Keratinocyte (primary cell): ENCODE data around the gene LAMP1.

Experiments
- EZH2 ChIP-seq: IDR thresholded peaks from one replicate; pipeline ENCODE4 v1.6.1; 2012; ENCODE audit warnings: inconsistent platforms, mild to moderate bottlenecking, low read length, moderate library complexity
- TF ChIP-seq, protein P1 (sequence below), 3 experiments: IDR thresholded peaks in 1 of 3; conservative IDR thresholded peaks in 1 of 3; optimal IDR thresholded peaks in 1 of 3; 2 replicates in 2 of 3; 3 replicates in 1 of 3; pipeline versions ENCODE3 to v1.5.1; 2011; ENCODE audit warnings: low read length in 3 of 3, mild to moderate bottlenecking in 3 of 3, moderate library complexity in 2 of 3, control low read depth in 1 of 3, inconsistent platforms in 1 of 3; ENCODE audit not compliant: insufficient read depth in 2 of 3; ENCODE audit errors: extremely low read depth in 1 of 3

GRCh38 chr13:113283904-113284303, 13.1 kb upstream of the LAMP1 start:
- TF ChIP-seq, protein P1, sequence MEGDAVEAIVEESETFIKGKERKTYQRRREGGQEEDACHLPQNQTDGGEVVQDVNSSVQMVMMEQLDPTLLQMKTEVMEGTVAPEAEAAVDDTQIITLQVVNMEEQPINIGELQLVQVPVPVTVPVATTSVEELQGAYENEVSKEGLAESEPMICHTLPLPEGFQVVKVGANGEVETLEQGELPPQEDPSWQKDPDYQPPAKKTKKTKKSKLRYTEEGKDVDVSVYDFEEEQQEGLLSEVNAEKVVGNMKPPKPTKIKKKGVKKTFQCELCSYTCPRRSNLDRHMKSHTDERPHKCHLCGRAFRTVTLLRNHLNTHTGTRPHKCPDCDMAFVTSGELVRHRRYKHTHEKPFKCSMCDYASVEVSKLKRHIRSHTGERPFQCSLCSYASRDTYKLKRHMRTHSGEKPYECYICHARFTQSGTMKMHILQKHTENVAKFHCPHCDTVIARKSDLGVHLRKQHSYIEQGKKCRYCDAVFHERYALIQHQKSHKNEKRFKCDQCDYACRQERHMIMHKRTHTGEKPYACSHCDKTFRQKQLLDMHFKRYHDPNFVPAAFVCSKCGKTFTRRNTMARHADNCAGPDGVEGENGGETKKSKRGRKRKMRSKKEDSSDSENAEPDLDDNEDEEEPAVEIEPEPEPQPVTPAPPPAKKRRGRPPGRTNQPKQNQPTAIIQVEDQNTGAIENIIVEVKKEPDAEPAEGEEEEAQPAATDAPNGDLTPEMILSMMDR (optimal IDR thresholded peaks at IDR 0.05 in 1 of 3, IDR thresholded peaks at IDR 0.05 in 1 of 3, conservative IDR thresholded peaks at IDR 0.05 in 1 of 3; ENCODE audit: extremely low read depth in 1 of 3, insufficient read depth in 2 of 3, low read length in 3 of 3) = no peak
- TF ChIP-seq EZH2 = no peak
